ENCODE measurements around the gene TP63. TPM values are rescaled to one million over a fixed set of nuclear protein-coding genes. Genes with fewer than 3 reads are reported as not detected.

The TP63 gene
- total and polyA plus RNA-seq, 2 experiments from 2014 or later, result not detected

GRCh38 chr3:189590223-189590622 is 41.0 kb upstream of the TP63 start:
- Histone ChIP-seq H4K20me1 (replicated peaks; ENCODE audit: insufficient read depth) (no peaks in the 10 kb centered on the region), H3K27ac (ENCODE audit: low read depth) (no peak overlapping the region), H3F3A (replicated peaks; ENCODE audit: low read depth) (no peaks in the 10 kb centered on the region), H3K36me3 (ENCODE audit: insufficient read depth) (no peaks in the 10 kb centered on the region), H2AFZ (no peak overlapping the region), H3K4me1 (ENCODE audit: insufficient read depth) (no peaks in the 10 kb centered on the region), H3K27me3 (ENCODE audit: insufficient read depth) (no peaks in the 10 kb centered on the region), H3K4me2 (no peak overlapping the region), H3K4me3 (no peak overlapping the region), H3K79me2 (replicated peaks; ENCODE audit: insufficient read depth) (no peaks in the 10 kb centered on the region), H3K9me2 (ENCODE audit: insufficient read depth) (peaks cover under 1% of the 10 kb centered on the region; the same call in 1 of the 2 replicates)
- Mint-ChIP-seq H3K27me3 (ENCODE audit: insufficient read depth, low read depth, poor library complexity) (no peaks in the 10 kb centered on the region), H3K36me3 (ENCODE audit: low read depth) (no peaks in the 10 kb centered on the region), H3K27ac (no peak overlapping the region), H3K9me3 (no peaks in the 10 kb centered on the region; the same call in 2 of the 3 replicates), H3K4me1 (no peaks in the 10 kb centered on the region), H3K4me3 (no peak overlapping the region)
- ATAC-seq, result no peak
- DNase-seq (ENCODE audit: low spot score), result no peak
- TF ChIP-seq NANOG (IDR thresholded peaks at IDR 0.05; ENCODE audit: borderline replicate concordance), result no peak
- no peak for TF ChIP-seq STAT1 (IDR thresholded peaks at IDR 0.05; ENCODE audit: unreplicated experiment)
- no peak for TF ChIP-seq ZNF331 (CRISPR knock-in tag; IDR thresholded peaks at IDR 0.05; ENCODE audit: low read depth)
- TF ChIP-seq ETS1 (IDR thresholded peaks at IDR 0.05), result no peak
- no peak for TF ChIP-seq CTCF (conservative IDR thresholded peaks at IDR 0.05; ENCODE audit: low read depth in 2 of 2)
- TF ChIP-seq EZH2phosphoT487 (IDR thresholded peaks at IDR 0.05; ENCODE audit: unreplicated experiment), result no peak

GRCh38 chr3:189593581-189593980 is 37.6 kb upstream of the TP63 start:
- no peak overlapping the region for H2AFZ ChIP-seq
- Mint-ChIP-seq H3K27ac (no peak overlapping the region), H3K36me3 (ENCODE audit: low read depth) (peaks cover 4% of the 10 kb centered on the region; the same call in 1 of the 3 replicates), H3K9me3 (peaks cover 3% of the 10 kb centered on the region; the same call in 2 of the 3 replicates), H3K4me3 (no peak overlapping the region), H3K27me3 (ENCODE audit: insufficient read depth, low read depth, poor library complexity) (peaks cover 3% of the 10 kb centered on the region), H3K4me1 (no peaks in the 10 kb centered on the region)
- H3K4me1 ChIP-seq (ENCODE audit: insufficient read depth), result no peaks in the 10 kb centered on the region
- ATAC-seq, result no peak
- no peak for DNase-seq (ENCODE audit: low spot score)
- no peaks in the 10 kb centered on the region for H3K27me3 ChIP-seq (ENCODE audit: insufficient read depth)
- no peaks in the 10 kb centered on the region for H3K79me2 ChIP-seq (replicated peaks; ENCODE audit: insufficient read depth)
- H3K4me3 ChIP-seq, result no peak overlapping the region
- H3K36me3 ChIP-seq (ENCODE audit: insufficient read depth), result no peaks in the 10 kb centered on the region
- no peaks in the 10 kb centered on the region for H3K9me2 ChIP-seq (ENCODE audit: insufficient read depth)
- H3K27ac ChIP-seq (ENCODE audit: low read depth), result no peak overlapping the region
- no peaks in the 10 kb centered on the region for H3F3A ChIP-seq (replicated peaks; ENCODE audit: low read depth)
- H3K4me2 ChIP-seq, result no peak overlapping the region
- no peaks in the 10 kb centered on the region for H4K20me1 ChIP-seq (replicated peaks; ENCODE audit: insufficient read depth)
- TF ChIP-seq POLR2AphosphoS5 (IDR thresholded peaks at IDR 0.05; ENCODE audit: low read depth) (no peak), ETS1 (IDR thresholded peaks at IDR 0.05) (no peak), ZNF462 (CRISPR knock-in tag; IDR thresholded peaks at IDR 0.05) (no peak), NANOG (IDR thresholded peaks at IDR 0.05; ENCODE audit: borderline replicate concordance) (no peak), STAT1 (IDR thresholded peaks at IDR 0.05; ENCODE audit: unreplicated experiment) (no peak), CREB1 (CRISPR knock-in tag; IDR thresholded peaks at IDR 0.05; ENCODE audit: low read depth) (no peak), EZH2phosphoT487 (IDR thresholded peaks at IDR 0.05; ENCODE audit: unreplicated experiment) (no peak), ZNF331 (CRISPR knock-in tag; IDR thresholded peaks at IDR 0.05; ENCODE audit: low read depth) (no peak)

All from GM23338 (cell line).